Measurements from ENCODE around the gene ATP6V1A. TPM values are rescaled to one million over a fixed set of nuclear protein-coding genes. Genes with fewer than 3 reads are reported as not detected.

Gene ATP6V1A
- total RNA-seq, 4 donors from 2014 or later: 47.0 to 53.4 (median 50.1) TPM

DNA sequence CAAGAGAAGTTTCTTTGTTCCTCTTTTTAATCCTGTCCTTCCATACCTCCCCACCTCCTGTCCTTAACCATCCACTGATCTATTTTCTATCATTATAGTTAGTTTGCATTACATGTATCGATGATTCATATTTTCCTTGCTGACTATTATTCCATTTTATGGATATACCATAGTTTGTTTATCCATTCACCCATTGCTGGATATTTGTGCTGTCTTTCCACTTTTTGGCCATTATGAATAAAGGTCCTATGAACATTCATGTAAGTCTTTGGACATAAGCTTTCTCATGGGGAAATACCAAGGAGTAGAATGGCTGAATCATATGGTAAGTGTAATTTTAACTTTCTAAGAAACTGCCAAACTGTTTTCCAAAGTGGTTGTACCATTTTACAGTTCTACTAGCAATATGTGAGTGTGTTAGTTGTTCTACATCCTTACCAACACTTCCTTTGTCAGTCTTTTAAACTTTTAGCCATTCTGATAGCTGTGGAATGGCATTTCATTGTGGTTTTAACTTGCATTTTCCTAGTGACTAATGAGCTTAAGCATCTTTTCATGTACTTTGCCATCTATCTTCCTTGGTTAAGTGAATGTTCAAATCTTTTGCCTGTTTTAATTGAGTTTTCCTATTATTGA, 11.7 kb downstream of the ATP6V1A start:
- DNase-seq (ENCODE audit: low spot score) (no peak), ATAC-seq (ENCODE audit: low FRiP score) (no peak)
- TF ChIP-seq, protein P1, sequence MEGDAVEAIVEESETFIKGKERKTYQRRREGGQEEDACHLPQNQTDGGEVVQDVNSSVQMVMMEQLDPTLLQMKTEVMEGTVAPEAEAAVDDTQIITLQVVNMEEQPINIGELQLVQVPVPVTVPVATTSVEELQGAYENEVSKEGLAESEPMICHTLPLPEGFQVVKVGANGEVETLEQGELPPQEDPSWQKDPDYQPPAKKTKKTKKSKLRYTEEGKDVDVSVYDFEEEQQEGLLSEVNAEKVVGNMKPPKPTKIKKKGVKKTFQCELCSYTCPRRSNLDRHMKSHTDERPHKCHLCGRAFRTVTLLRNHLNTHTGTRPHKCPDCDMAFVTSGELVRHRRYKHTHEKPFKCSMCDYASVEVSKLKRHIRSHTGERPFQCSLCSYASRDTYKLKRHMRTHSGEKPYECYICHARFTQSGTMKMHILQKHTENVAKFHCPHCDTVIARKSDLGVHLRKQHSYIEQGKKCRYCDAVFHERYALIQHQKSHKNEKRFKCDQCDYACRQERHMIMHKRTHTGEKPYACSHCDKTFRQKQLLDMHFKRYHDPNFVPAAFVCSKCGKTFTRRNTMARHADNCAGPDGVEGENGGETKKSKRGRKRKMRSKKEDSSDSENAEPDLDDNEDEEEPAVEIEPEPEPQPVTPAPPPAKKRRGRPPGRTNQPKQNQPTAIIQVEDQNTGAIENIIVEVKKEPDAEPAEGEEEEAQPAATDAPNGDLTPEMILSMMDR (IDR thresholded peaks at IDR 0.05): no peak

DNA sequence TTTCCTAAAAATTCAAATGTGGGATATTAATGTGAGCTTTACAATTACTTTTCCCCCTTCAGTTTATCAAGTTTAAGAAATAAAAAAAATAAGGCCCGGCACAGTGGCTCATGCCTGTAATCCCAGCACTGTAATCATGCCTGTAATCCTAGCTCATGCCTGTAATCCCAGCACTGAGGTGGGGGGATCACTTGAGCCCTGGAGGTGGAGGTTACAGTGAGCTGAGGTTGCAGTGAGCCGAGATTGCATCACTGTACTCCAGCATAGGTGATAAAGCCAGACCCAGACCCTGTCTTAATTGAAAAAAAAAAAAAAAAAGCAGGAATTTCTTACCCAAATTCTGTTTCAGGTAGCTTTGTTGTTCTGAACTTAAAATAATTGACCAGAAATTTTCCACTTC, 17.9 kb downstream of the ATP6V1A start:
- DNase-seq (ENCODE audit: low spot score) (no peak), ATAC-seq (ENCODE audit: low FRiP score) (no peak)
- TF ChIP-seq, protein P1 (IDR thresholded peaks at IDR 0.05): no peak

DNA sequence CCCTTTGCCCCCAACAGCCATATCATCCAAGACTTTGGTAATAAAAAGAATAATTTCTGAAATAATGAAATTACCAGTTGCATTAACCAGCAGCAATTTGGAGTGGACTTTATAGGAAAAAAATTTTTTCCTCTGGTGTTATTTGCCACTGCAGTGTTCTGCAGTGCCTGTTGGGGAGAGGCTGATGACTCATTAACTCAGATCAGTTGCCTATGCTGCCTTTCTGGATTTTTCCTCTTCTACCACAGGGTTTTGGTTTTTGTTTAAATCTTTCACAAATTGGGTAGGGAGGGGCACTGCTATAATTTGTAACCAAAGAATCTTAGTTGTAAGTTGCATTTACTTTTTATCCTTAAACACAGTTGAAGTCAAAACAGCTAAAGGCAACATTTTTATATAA, 22.7 kb downstream of the ATP6V1A start:
- no peak for DNase-seq (ENCODE audit: low spot score)
- peak; percentile 66 for ATAC-seq (ENCODE audit: low FRiP score)
- TF ChIP-seq, protein P1 (IDR thresholded peaks at IDR 0.05): no peak

- ATAC-seq (ENCODE audit: low FRiP score) (no peak), DNase-seq (ENCODE audit: low spot score) (no peak)
- TF ChIP-seq, protein P1 (IDR thresholded peaks at IDR 0.05): no peak
Observed at GRCh38 chr3:113771993-113772392, 25.2 kb downstream of the ATP6V1A start.

- TF ChIP-seq, protein P1 (IDR thresholded peaks at IDR 0.05): no peak
- ATAC-seq (ENCODE audit: low FRiP score) (no peak), DNase-seq (ENCODE audit: low spot score) (no peak)
Observed at GRCh38 chr3:113773381-113773780, 26.5 kb downstream of the ATP6V1A start.

DNA sequence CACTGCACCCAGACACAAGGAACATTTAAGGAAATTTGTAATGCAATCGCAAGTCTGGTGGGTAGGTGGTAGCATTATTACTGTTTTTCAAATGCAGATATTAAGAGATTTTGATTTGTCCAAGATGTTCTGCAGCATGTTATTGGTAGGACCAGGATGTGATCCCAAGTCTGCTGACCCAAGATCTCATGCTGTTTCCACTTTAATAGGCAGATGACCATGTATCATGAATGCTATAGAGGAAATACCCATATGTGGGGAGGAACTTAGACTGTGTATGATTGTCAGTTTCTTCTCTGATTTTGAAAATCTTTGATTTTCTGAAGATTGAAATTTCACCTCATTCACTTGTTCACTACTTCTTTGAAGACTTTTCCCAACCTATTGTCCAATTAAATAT, 28.7 kb downstream of the ATP6V1A start:
- TF ChIP-seq, protein P1 (IDR thresholded peaks at IDR 0.05): no peak
- ATAC-seq (ENCODE audit: low FRiP score) (no peak), DNase-seq (ENCODE audit: low spot score) (no peak)

DNA sequence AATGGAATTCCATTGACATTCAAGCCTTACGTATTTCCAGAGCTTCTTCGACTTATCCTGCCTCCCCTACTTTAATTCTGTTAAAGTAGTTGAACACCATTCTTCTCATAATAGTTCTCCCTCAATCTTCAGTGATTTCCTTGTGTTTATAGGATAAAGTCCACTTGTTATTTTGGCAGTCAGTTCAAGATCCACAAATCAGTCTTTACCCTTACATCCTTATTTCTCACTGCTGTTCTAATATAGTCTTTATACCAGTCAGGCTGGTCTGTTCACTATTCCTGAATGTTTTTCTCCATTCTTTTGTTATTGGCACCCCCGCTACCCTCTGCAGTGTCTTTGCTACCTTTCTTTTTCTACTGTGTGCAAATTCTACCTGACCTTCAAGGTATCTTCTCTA, 29.7 kb downstream of the ATP6V1A start:
- TF ChIP-seq, protein P1 (IDR thresholded peaks at IDR 0.05): no peak
- no peak for DNase-seq (ENCODE audit: low spot score)
- ATAC-seq (ENCODE audit: low FRiP score): no peak

Data from omental fat pad (tissue), 4 donors.